ENCODE data around the gene SEPTIN7.

SEPTIN7 gene

GRCh38 chr7:35762781-35763180 is 38.1 kb upstream of the SEPTIN7 start:
- no peaks in the 10 kb centered on the region for H3K79me2 ChIP-seq (ENCODE audit: insufficient read depth, low read length)
- H3K4me2 ChIP-seq (ENCODE audit: low read length), result no peak overlapping the region
- no peak overlapping the region for H3K4me3 ChIP-seq (ENCODE audit: low read depth, low read length, poor library complexity, severe bottlenecking)
- H3K27ac ChIP-seq (ENCODE audit: low read depth, low read length, poor library complexity, severe bottlenecking), result no peak overlapping the region
- H3K27me3 ChIP-seq (ENCODE audit: insufficient read depth, low read length), result no peaks in the 10 kb centered on the region
- H4K20me1 ChIP-seq (ENCODE audit: insufficient read depth, low read length), result no peaks in the 10 kb centered on the region
- H3K36me3 ChIP-seq (ENCODE audit: insufficient read depth, low read length), result no peaks in the 10 kb centered on the region
- no peaks in the 10 kb centered on the region for H3K9me3 ChIP-seq (ENCODE audit: low read length)
- no peaks in the 10 kb centered on the region for H3K4me1 ChIP-seq (ENCODE audit: insufficient read depth, low read length, severe bottlenecking)
- no peak overlapping the region for H2AFZ ChIP-seq (ENCODE audit: low read length)
- H3F3A ChIP-seq (ENCODE audit: insufficient read depth, low read length), result no peaks in the 10 kb centered on the region
- TF ChIP-seq EZH2 (IDR thresholded peaks at IDR 0.05; ENCODE audit: borderline replicate concordance, low read length) (no peak), CTCF (IDR thresholded peaks at IDR 0.05; ENCODE audit: low read length) (no peak)
- no peaks in the 10 kb centered on the region for H3K9me2 ChIP-seq (ENCODE audit: low read depth, low read length)
- H3K9ac ChIP-seq (ENCODE audit: low read length), result no peak overlapping the region

DNA sequence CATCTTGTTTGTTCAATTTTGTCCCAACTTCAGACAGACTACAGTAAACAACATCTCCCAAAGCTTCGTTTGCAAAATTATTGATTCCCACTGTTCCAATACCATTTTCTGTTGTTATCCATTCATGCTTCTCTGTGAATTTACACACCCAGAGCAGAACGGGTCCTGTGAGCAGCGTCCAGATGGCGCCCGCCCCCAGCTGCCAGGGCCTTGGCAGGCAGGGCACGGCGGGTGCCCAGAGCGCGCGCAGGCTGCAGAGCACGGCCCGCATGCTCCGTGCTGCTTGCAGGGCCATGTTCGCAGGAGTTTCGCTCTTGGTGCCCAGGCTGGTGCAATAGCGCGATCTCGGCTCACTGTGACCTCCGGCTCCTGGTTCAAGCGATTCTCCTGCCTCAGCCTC is 32.5 kb upstream of the SEPTIN7 start:
- Histone ChIP-seq H4K20me1 (ENCODE audit: insufficient read depth, low read length) (no peaks in the 10 kb centered on the region), H2AFZ (ENCODE audit: low read length) (no peak overlapping the region), H3K79me2 (ENCODE audit: insufficient read depth, low read length) (no peaks in the 10 kb centered on the region), H3K9me3 (ENCODE audit: low read length) (no peaks in the 10 kb centered on the region), H3K27ac (ENCODE audit: low read depth, low read length, poor library complexity, severe bottlenecking) (no peak overlapping the region), H3K4me3 (ENCODE audit: low read depth, low read length, poor library complexity, severe bottlenecking) (no peak overlapping the region), H3K4me1 (ENCODE audit: insufficient read depth, low read length, severe bottlenecking) (no peaks in the 10 kb centered on the region), H3K36me3 (ENCODE audit: insufficient read depth, low read length) (no peaks in the 10 kb centered on the region), H3K9ac (ENCODE audit: low read length) (no peak overlapping the region), H3K9me2 (ENCODE audit: low read depth, low read length) (no peaks in the 10 kb centered on the region), H3K27me3 (ENCODE audit: insufficient read depth, low read length) (no peaks in the 10 kb centered on the region), H3K4me2 (ENCODE audit: low read length) (no peak overlapping the region), H3F3A (ENCODE audit: insufficient read depth, low read length) (no peaks in the 10 kb centered on the region)
- TF ChIP-seq EZH2 (IDR thresholded peaks at IDR 0.05; ENCODE audit: borderline replicate concordance, low read length), result no peak
- TF ChIP-seq CTCF (IDR thresholded peaks at IDR 0.05; ENCODE audit: low read length), result no peak

DNA sequence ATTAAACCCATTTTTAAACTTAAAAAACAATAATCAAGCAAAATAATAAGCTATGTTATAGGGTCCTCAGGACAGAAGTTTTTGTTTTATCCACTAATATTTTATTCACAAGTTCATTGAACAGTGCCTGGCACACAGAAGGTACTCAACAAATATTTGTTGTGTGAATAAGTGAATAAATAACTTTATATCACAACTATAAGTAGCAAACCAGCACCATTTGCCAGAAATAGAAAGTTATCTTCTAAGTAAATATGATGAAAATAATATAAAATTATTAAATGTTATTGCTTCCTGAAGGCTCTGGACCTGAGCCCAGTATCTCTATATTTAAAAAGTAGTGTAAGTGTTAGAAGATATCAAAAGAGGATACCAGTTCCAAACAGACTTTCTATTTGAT is 29.1 kb upstream of the SEPTIN7 start:
- no peak for TF ChIP-seq CTCF (IDR thresholded peaks at IDR 0.05; ENCODE audit: low read length)
- no peak for TF ChIP-seq EZH2 (IDR thresholded peaks at IDR 0.05; ENCODE audit: borderline replicate concordance, low read length)
- Histone ChIP-seq H3K9me2 (ENCODE audit: low read depth, low read length) (no peaks in the 10 kb centered on the region), H3K4me2 (ENCODE audit: low read length) (no peak overlapping the region), H2AFZ (ENCODE audit: low read length) (no peak overlapping the region), H3K4me3 (ENCODE audit: low read depth, low read length, poor library complexity, severe bottlenecking) (no peak overlapping the region), H4K20me1 (ENCODE audit: insufficient read depth, low read length) (no peaks in the 10 kb centered on the region), H3F3A (ENCODE audit: insufficient read depth, low read length) (no peaks in the 10 kb centered on the region), H3K9me3 (ENCODE audit: low read length) (no peaks in the 10 kb centered on the region), H3K4me1 (ENCODE audit: insufficient read depth, low read length, severe bottlenecking) (no peaks in the 10 kb centered on the region), H3K79me2 (ENCODE audit: insufficient read depth, low read length) (no peaks in the 10 kb centered on the region), H3K36me3 (ENCODE audit: insufficient read depth, low read length) (no peaks in the 10 kb centered on the region), H3K9ac (ENCODE audit: low read length) (no peak overlapping the region), H3K27me3 (ENCODE audit: insufficient read depth, low read length) (no peaks in the 10 kb centered on the region), H3K27ac (ENCODE audit: low read depth, low read length, poor library complexity, severe bottlenecking) (no peak overlapping the region)

Data from OCI-LY1 (cell line).